Left renal cortex interstitium (tissue), 4 donors: ENCODE measurements around the gene OR56A3. TPM values are rescaled to one million over a fixed set of nuclear protein-coding genes. Genes with fewer than 3 reads are reported as not detected.
"Not testable (repeated sequence)": the region's sequence is repeated elsewhere in the genome, so short reads cannot be mapped to it uniquely, and the experiment has no call there.

Source experiments
- DNase-seq, 4 donors: peaks; one replicate each; pipeline ENCODE4 v3.0.0-alpha.2; 2013; ENCODE audit warnings: low read depth in 4 of 4, low spot score in 2 of 4, missing footprints in 1 of 4
- polyA plus RNA-seq, 4 donors: library from polyadenylated mRNA; unstranded; fragments of 120-200 nt; gene quantifications; one replicate each; pipeline ENCODE4 v1.2.1, GENCODE V29; 2013; ENCODE audit not compliant: insufficient read length in 4 of 4

OR56A3 gene, protein sequence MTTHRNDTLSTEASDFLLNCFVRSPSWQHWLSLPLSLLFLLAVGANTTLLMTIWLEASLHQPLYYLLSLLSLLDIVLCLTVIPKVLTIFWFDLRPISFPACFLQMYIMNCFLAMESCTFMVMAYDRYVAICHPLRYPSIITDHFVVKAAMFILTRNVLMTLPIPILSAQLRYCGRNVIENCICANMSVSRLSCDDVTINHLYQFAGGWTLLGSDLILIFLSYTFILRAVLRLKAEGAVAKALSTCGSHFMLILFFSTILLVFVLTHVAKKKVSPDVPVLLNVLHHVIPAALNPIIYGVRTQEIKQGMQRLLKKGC
- not detected for polyA plus RNA-seq

DNA sequence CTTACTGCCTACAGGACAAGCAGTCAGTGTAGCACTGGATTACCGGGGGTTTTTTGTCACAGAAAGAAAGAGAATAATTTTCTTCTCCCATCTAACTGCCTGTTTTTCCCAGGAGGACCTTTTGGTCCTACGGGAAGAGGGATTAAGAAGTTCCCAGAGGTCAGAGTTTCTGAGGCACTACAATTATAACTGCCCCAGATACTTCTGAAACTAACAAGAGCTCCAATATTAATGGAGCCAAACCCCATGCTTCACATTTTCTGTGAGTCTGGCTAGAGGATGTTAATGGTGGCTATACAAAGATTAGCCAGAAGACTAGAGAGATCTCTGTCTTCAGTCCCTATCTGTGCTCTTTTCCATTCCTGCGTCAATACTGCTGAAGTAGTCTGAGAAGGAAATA, at the start of gene OR56A3:
Gene OR56A3 (plus strand): TSS at position 301 of the 400 bp plus-strand sequence. CDS start 5,096 bp downstream, outside the sequence.
- DNase-seq = no peak

DNA sequence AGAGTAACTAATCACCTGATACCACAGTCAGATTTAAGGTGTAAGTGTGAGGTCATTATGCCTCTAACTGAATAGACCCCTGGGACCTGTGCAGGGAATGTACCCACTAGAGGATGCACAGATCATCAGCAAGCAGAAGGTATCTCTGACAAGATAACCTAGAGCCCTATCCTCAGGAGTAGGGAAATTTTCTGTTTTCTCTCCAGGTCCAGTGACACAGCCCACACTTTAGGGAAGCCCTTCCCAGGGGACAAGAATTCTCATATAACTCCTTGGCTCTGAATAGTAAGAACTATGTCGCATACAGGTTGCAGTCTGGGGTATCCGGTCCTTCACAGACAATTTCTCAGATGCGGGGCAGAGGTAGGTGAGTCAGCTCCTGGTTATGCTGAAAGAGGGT, 49.1 kb upstream of the OR56A3 start, which contains the start of gene OR52E5:
Gene OR52E5 (plus strand): TSS at position 301 of the 400 bp plus-strand sequence. CDS start 7,569 bp downstream, outside the sequence.
- DNase-seq = no peak

GRCh38 chr11:5899534-5899933, 42.5 kb upstream of the OR56A3 start:
- no peak for DNase-seq

DNA sequence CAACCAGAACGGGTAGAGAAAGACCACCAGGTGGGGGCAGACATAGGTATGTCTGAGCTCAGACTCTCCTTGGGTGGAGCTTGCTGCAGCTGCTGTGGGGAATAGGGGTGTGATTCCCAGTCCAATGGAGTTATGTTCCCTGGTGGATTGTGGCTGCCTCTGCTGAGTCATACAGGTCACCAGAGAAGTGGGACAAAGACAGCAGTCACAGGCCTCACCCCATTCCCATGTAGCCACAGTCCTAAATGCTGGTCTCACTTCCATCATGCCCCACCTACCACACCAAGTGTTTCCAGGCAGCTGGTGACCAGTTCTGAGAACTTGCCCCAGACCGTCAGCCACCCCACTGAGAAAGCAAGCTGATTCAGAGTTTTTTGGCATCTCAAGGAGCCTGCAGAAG, 31.5 kb upstream of the OR56A3 start:
- DNase-seq = no peak

- no peak for DNase-seq
Measured at GRCh38 chr11:5922749-5923426, 19.2 kb upstream of the OR56A3 start.

GRCh38 chr11:5923427-5923776, 18.6 kb upstream of the OR56A3 start:
- no peak for DNase-seq

GRCh38 chr11:5923794-5924193, 18.3 kb upstream of the OR56A3 start:
- DNase-seq = no peak

GRCh38 chr11:5928271-5928670, 13.8 kb upstream of the OR56A3 start:
- no peak for DNase-seq

DNA sequence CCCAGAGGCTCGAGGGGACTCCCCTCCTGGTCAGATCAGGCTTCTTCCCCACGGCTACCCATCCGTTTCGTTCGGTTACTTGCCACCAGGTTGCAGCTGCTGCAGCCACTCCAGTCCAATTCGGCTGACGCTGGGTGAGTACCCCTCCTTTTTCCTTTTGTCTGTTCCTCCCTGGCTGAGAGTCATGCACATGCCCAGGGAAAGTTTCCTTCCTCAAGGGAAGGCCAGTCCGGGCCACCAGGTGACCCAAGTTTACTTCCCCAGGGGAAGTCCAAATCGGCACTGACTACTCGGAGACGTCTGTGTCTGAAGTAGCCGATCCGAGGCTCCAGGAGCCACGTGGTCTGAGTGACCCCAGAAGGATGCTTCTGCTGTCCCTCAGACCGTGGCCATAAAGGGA, 13.2 kb upstream of the OR56A3 start:
- no peak for DNase-seq

DNA sequence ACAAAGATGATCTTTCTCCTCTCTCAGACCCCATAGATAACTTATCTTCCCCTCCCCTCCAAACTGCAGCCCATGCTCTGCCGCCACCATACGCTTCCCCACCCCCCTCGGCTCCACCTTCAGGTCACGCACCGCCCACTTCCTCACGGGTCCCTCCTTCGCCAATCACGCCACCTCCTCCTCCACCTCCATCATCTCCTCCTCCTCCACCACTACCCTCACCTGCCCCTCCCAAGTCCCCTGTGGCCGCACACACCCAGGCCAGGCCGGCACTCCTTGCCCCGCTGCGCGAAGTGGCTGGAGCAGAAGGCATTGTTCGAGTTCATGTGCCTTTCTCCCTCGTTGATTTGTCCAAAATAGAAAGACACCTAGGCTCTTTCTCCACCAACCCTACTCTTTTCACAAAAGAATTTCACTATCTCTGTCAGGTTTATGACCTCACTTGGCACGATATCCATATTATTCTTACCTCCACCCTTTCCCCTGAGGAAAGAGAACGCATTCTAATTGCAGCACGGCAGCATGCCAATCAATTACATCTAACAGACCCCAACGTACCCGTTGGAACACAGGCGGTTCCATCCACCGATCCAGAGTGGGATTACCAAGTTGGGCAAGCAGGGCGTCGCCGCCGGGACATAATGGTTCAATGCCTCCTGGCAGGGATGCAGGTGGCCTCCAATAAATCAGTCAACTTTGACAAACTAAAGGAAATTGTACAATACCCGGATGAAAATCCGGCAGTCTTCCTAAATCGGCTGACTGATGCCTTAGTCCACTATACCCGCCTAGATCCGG, 12.3 kb upstream of the OR56A3 start:
- DNase-seq = no peak

GRCh38 chr11:5930614-5931013, 11.4 kb upstream of the OR56A3 start:
- no peak for DNase-seq

- no peak for DNase-seq
Measured at GRCh38 chr11:5931061-5931460, 11.0 kb upstream of the OR56A3 start.

DNA sequence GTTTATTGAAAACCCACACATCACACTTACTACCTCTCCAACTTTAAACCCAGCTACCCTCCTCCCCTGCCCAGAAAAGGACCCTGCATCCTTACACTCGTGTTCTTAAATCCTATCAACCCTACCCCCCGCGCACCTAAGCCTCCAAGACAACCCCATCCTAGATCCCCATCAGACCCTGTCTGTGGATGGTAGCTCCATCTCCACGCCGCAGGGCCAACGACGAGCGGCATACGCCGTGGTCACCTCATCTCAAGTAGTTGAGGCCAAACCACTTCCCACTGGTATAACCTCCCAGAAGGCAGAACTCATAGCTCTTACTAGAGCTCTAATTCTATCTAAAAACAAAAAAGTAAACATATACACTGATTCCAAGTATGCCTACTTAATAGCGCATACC, 9.4 kb upstream of the OR56A3 start:
- no peak for DNase-seq

GRCh38 chr11:5933116-5933515, 8.9 kb upstream of the OR56A3 start:
- no peak for DNase-seq

- no peak for DNase-seq
Measured at GRCh38 chr11:5937868-5938602, 4.0 kb upstream of the OR56A3 start.

DNA sequence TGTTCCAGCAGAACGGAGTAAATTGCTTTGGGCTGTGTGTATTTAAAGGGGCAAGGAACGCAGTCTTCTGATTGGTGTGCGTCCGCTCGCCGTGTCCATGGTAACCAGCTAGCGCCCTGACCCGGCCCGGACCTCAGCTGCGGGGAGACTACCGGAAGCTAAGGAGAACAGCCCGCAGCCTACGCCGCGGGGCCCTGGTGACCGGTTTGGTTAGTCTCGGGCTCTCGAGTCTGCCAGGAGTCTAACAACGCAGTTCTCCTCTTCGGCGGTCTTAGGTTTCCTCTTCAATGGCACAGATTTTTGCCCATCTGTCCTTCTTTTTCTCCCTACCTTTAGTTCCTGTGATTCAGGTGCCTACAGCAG, 3.5 kb upstream of the OR56A3 start:
- DNase-seq = no peak

GRCh38 chr11:5940748-5941147, 1.3 kb upstream of the OR56A3 start:
- DNase-seq = no peak

GRCh38 chr11:5955586-5955985, 13.5 kb downstream of the OR56A3 start:
- no peak for DNase-seq

DNA sequence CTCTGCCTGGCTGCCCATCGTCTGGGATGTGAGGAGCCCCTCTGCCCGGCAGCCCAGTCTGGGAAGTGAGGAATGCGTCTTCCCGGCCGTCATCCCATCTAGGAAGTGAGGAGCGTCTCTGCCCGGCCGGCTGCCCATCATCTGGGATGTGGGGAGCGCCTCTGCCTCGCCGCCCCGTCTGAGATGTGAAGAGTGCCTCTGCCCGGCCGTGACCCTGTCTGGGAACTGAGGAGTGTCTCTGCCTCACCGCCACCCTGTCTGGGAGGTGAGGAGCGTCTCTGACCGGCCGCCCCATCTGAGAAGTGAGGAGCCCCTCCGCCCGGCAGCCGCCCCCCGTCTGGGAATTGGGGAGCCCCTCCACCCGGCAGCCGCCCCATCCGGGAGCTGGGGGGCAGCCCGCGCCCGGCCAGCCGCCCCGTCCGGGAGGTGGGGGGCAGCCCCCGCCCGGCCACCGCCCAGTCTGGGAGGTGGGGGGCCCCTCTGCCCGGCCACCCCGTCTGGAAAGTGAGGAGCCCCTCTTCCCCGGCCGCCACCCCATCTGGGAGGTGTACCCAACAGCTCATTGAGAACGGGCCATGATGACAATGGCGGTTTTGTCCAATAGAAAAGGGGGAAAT, 18.8 kb downstream of the OR56A3 start:
- DNase-seq = not testable (repeated sequence)

GRCh38 chr11:5966958-5967357, 24.9 kb downstream of the OR56A3 start:
- no peak for DNase-seq
